H1 (cell line): ENCODE measurements around the gene SRPRB. TPM values are rescaled to one million over a fixed set of nuclear protein-coding genes. Genes with fewer than 3 reads are reported as not detected.

Source experiments
- CTCF ChIA-PET: fragments of 300-600 bp; sonication (Branson Sonifier 250); formaldehyde crosslinking; loops from one replicate; lab custom pipeline; 2021; ENCODE audit not compliant: partially characterized antibody; lab: Charles Lee
- POLR2A ChIA-PET: fragments of 300-600 bp; sonication (Branson Sonifier 250); formaldehyde crosslinking; loops from one replicate; lab custom pipeline; 2021; ENCODE audit warnings: inconsistent platforms; ENCODE audit not compliant: partially characterized antibody; lab: Charles Lee
- DNase-seq, 2 experiments: peaks; one replicate each; pipeline versions ENCODE4 v3.0.0 to v3.0.0-alpha.2; 2010 to 2022; ENCODE audit warnings: low spot score in 2 of 2, low read depth in 1 of 2, mixed read lengths in 1 of 2
- FAIRE-seq: peaks from 2 replicates; lab custom pipeline; 2011; peaks lifted over from hg19 to GRCh38; lab: Jason Lieb, UNC
- H2AFZ ChIP-seq: 2 replicates; pipeline ENCODE4 v1.8.1; 2012; ENCODE audit warnings: low read length, inconsistent platforms
- H2AK5ac ChIP-seq: 2 replicates; pipeline ENCODE4 v1.6.1; 2013; ENCODE audit warnings: low read depth, low read length
- H2BK120ac ChIP-seq: replicated peaks from 2 replicates; pipeline ENCODE3; 2013; ENCODE audit warnings: low read depth, low read length, inconsistent platforms
- H2BK12ac ChIP-seq: 2 replicates; pipeline ENCODE4 v1.6.1; 2013; ENCODE audit warnings: low read depth, low read length
- H2BK15ac ChIP-seq: 2 replicates; pipeline ENCODE4 v1.6.1; 2013; ENCODE audit warnings: low read length
- H2BK20ac ChIP-seq: 2 replicates; pipeline ENCODE4 v1.6.1; 2013; ENCODE audit warnings: low read length
- H2BK5ac ChIP-seq: 2 replicates; pipeline ENCODE4 v1.6.1; 2013; ENCODE audit warnings: low read depth, low read length
- H3K14ac ChIP-seq: 2 replicates; pipeline ENCODE4 v1.6.1; 2013; ENCODE audit warnings: inconsistent platforms; ENCODE audit not compliant: insufficient read length
- H3K18ac ChIP-seq: 2 replicates; pipeline ENCODE4 v1.6.1; 2013; ENCODE audit warnings: low read length; ENCODE audit errors: extremely low read depth
- H3K23ac ChIP-seq: 2 replicates; pipeline ENCODE4 v1.6.1; 2013; ENCODE audit warnings: inconsistent platforms; ENCODE audit not compliant: insufficient read length
- H3K23me2 ChIP-seq: 2 replicates; pipeline ENCODE4 v1.6.1; 2013; ENCODE audit warnings: low read depth, low read length
- H3K27ac ChIP-seq: 2 replicates; pipeline ENCODE4 v1.6.1; 2011; ENCODE audit warnings: low read depth, low read length, inconsistent platforms
- H3K27me3 ChIP-seq, 4 experiments: replicated peaks in 1 of 4; 1 replicate in 1 of 4; 2 replicates in 3 of 4; pipeline versions ENCODE4 v1.6.1 to v1.8.1; 2011 to 2013; ENCODE audit warnings: low read length in 3 of 4, mild to moderate bottlenecking in 3 of 4, inconsistent platforms in 2 of 4, mixed read lengths in 2 of 4, moderate library complexity in 1 of 4; ENCODE audit not compliant: control insufficient read depth in 3 of 4, insufficient read depth in 3 of 4; ENCODE audit errors: extremely low read depth in 1 of 4
- H3K36me3 ChIP-seq, 4 experiments: 2 replicates each; pipeline versions ENCODE4 v1.6.1 to v1.8.1; 2011 to 2013; ENCODE audit warnings: mild to moderate bottlenecking in 4 of 4, low read length in 3 of 4, moderate library complexity in 2 of 4, control low read depth in 1 of 4, inconsistent platforms in 1 of 4; ENCODE audit not compliant: insufficient read depth in 4 of 4, control insufficient read depth in 2 of 4
- H3K4ac ChIP-seq: replicated peaks from 2 replicates; pipeline ENCODE3; 2013; ENCODE audit warnings: low read length, low read depth, mixed read lengths, inconsistent platforms; ENCODE audit not compliant: insufficient read length
- H3K4me1 ChIP-seq, 4 experiments: replicated peaks in 1 of 4; 1 replicate in 1 of 4; 2 replicates in 3 of 4; pipeline versions ENCODE4 v1.6.1 to v1.8.1; 2011 to 2013; ENCODE audit warnings: low read length in 3 of 4, inconsistent platforms in 2 of 4, mixed read lengths in 1 of 4; ENCODE audit not compliant: insufficient read depth in 4 of 4, control insufficient read depth in 3 of 4
- H3K4me2 ChIP-seq, 2 experiments: 2 replicates each; pipeline versions ENCODE4 v1.6.1 to v1.8.1; 2011 to 2013; ENCODE audit warnings: low read depth in 2 of 2, low read length in 2 of 2, control low read depth in 1 of 2, inconsistent platforms in 1 of 2, mild to moderate bottlenecking in 1 of 2; ENCODE audit not compliant: insufficient read depth in 1 of 2
- H3K4me3 ChIP-seq, 4 experiments: fragments of 200-600, 300-600 bp in 1 of 4; sonication (generic), shearing (Covaris generic), sonication (Bioruptor Twin) in 1 of 4; 2 replicates each; pipeline versions ENCODE4 v1.5.1 to v1.8.1; 2011 to 2016; ENCODE audit warnings: low read length in 4 of 4, low read depth in 3 of 4, control low read depth in 2 of 4, inconsistent platforms in 2 of 4, mild to moderate bottlenecking in 2 of 4, mixed read lengths in 1 of 4, moderate library complexity in 1 of 4; ENCODE audit not compliant: insufficient read depth in 2 of 4; ENCODE audit errors: extremely low read depth in 1 of 4
- H3K56ac ChIP-seq: replicated peaks from 2 replicates; pipeline ENCODE3; 2013; ENCODE audit warnings: low read depth, mild to moderate bottlenecking, mixed read lengths, low read length, inconsistent platforms; ENCODE audit not compliant: insufficient read length
- H3K79me1 ChIP-seq: 2 replicates; pipeline ENCODE4 v1.6.1; 2013; ENCODE audit warnings: low read depth, low read length, control low read depth
- H3K79me2 ChIP-seq, 2 experiments: 2 replicates each; pipeline versions ENCODE4 v1.6.1 to v1.8.1; 2012 to 2013; ENCODE audit warnings: low read length in 2 of 2, mild to moderate bottlenecking in 2 of 2, inconsistent platforms in 1 of 2; ENCODE audit not compliant: insufficient read depth in 2 of 2, control insufficient read depth in 1 of 2
- H3K9ac ChIP-seq, 4 experiments: replicated peaks in 1 of 4; 1 replicate in 1 of 4; 2 replicates in 3 of 4; pipeline versions ENCODE4 v1.6.1 to v1.8.1; 2011 to 2013; ENCODE audit warnings: low read depth in 3 of 4, low read length in 3 of 4, control low read depth in 2 of 4, mild to moderate bottlenecking in 2 of 4, moderate library complexity in 2 of 4, inconsistent platforms in 1 of 4; ENCODE audit errors: extremely low read depth in 1 of 4
- H3K9me3 ChIP-seq, 2 experiments: 2 replicates each; pipeline versions ENCODE4 v1.6.1 to v1.8.1; 2012 to 2013; ENCODE audit warnings: mild to moderate bottlenecking in 2 of 2, moderate library complexity in 2 of 2, control low read depth in 1 of 2, inconsistent platforms in 1 of 2, low read depth in 1 of 2, low read length in 1 of 2, mixed read lengths in 1 of 2; ENCODE audit not compliant: insufficient read depth in 2 of 2
- H4K20me1 ChIP-seq, 2 experiments: replicated peaks in 1 of 2; 2 replicates each; pipeline versions ENCODE3 to v1.8.1; 2011 to 2013; ENCODE audit warnings: inconsistent platforms in 2 of 2, low read length in 2 of 2, mild to moderate bottlenecking in 1 of 2; ENCODE audit not compliant: insufficient read depth in 2 of 2, control insufficient read depth in 1 of 2
- H4K5ac ChIP-seq: 2 replicates; pipeline ENCODE4 v1.6.1; 2013; ENCODE audit warnings: low read length, low read depth, mixed read lengths, inconsistent platforms; ENCODE audit not compliant: insufficient read length
- H4K8ac ChIP-seq: 2 replicates; pipeline ENCODE4 v1.8.0; 2013; ENCODE audit warnings: mild to moderate bottlenecking, moderate library complexity, low read length, inconsistent platforms; ENCODE audit not compliant: insufficient read depth; ENCODE audit errors: extremely low read depth
- H4K91ac ChIP-seq: replicated peaks from 2 replicates; pipeline ENCODE3; 2013; ENCODE audit warnings: low read length, mixed read lengths, inconsistent platforms; ENCODE audit not compliant: insufficient read length
- BACH1 ChIP-seq: IDR thresholded peaks from 2 replicates; pipeline ENCODE4 v1.6.1; 2012; ENCODE audit warnings: low read length, improper control_type of control experiment
- BCL11A ChIP-seq, 2 experiments: IDR thresholded peaks; one replicate each; pipeline ENCODE4 v1.6.1; 2011; ENCODE audit warnings: low read depth in 2 of 2, low read length in 2 of 2, mild to moderate bottlenecking in 2 of 2
- POU5F1 ChIP-seq: IDR thresholded peaks from 2 replicates; pipeline ENCODE4 v1.6.1; 2011; ENCODE audit warnings: low read depth, mild to moderate bottlenecking, low read length, moderate library complexity
- TAF1 ChIP-seq: IDR thresholded peaks from 2 replicates; pipeline ENCODE4 v1.6.1; 2011; ENCODE audit warnings: mild to moderate bottlenecking, low read depth, low read length
- WGBS, 2 experiments: shearing (Covaris generic) in 1 of 2; methylation state at CpG; one replicate each; pipeline versions ENCODE4 v1.1.6 to v1.1.7; 2013 to 2015; ENCODE audit warnings: low lambda C conversion rate in 2 of 2, mixed read lengths in 2 of 2, inconsistent platforms in 1 of 2, low coverage in 1 of 2, missing lambda C conversion rate in 1 of 2; ENCODE audit not compliant: insufficient replicate concordance in 2 of 2, insufficient coverage in 1 of 2, insufficient read length in 1 of 2; ENCODE audit errors: extremely low coverage in 1 of 2, missing lambda C conversion rate in 1 of 2; 5-methylcytosine and 5-hydroxymethylcytosine counted together
- polyA plus RNA-seq, 7 experiments: library from polyadenylated mRNA; depleted of rRNA in 3 of 7; stranded (reverse) in 5 of 7; unstranded in 2 of 7; fragments of >200 nt in 5 of 7; fragments of 200-250 nt in 2 of 7; gene quantifications; 1 replicate in 5 of 7; 2 replicates in 1 of 7; 4 replicates in 1 of 7; pipeline versions ENCODE4 v1.2.1 to v1.2.3, GENCODE V29; 2011 to 2013; ENCODE audit warnings: missing spikeins in 2 of 7, mixed read lengths in 2 of 7
- total RNA-seq: library from RNA; stranded (reverse); fragmentation: NEBNext Ultra II Directional; extraction: Animal tissue kit (Norgen Biotek cat#: 25700); gene quantifications from 2 replicates; pipeline ENCODE4 v1.2.1, GENCODE V29; 2021

SRPRB gene
- total and polyA plus RNA-seq, 2 of the 8 experiments (the other 6 are each of a cell fraction or from before 2014, with no cell fraction given): 15.9 to 49.8 TPM

DNA sequence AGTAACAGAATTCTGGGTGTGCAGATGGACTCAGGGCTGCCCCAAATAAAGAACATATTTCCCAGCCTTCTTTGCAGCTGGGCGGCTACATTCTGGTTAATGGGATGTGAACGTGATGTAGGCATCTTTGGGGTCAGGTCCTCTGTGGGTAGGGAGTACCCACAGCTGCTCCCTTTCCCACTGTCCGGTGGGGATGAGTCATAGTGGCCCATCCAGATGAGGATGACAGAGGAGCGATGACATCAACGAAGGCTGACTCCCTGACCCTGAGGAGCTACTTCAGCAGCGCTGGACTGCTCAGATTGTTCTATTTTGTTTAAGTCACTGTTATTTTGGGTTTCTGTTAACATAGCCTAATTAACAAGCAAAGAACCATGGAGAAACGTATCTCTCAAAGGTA lies 38.0 kb downstream of the SRPRB start:
- no peak overlapping the region for H3K4me2 ChIP-seq
- H3K4me1 ChIP-seq: peaks cover 0 to 2% (median 0%) of the 10 kb centered on the region in 4 experiments; a peak in 1 of 7 replicates
- no peak overlapping the region for H2BK5ac ChIP-seq
- no peak for FAIRE-seq
- H4K20me1 ChIP-seq: no peaks in the 10 kb centered on the region
- H3K23me2 ChIP-seq: no peaks in the 10 kb centered on the region
- H3K27me3 ChIP-seq: no peaks in the 10 kb centered on the region
- H3K18ac ChIP-seq: no peak overlapping the region
- no peak overlapping the region for H2AK5ac ChIP-seq
- no peak overlapping the region for H3K56ac ChIP-seq
- H2BK15ac ChIP-seq: no peak overlapping the region
- H4K5ac ChIP-seq: no peak overlapping the region
- no peak overlapping the region for H3K23ac ChIP-seq
- ChIA-PET POLR2A (interaction anchor here (1.1 kb wide), 1 partner anchor 25 kb away, joined by 3 read pairs; no protein-coding TSS in a partner anchor), CTCF (interaction anchor here (1.0 to 2.4 kb wide), 6 partner anchors 11 to 151 kb away, joined by 3 to 21 read pairs (median 4); no protein-coding TSS in a partner anchor)
- H3K79me1 ChIP-seq: no peaks in the 10 kb centered on the region
- H4K91ac ChIP-seq: no peak overlapping the region
- H2BK12ac ChIP-seq: no peak overlapping the region
- H2AFZ ChIP-seq: no peak overlapping the region
- TF ChIP-seq TAF1 (no peak), BACH1 (no peak), BCL11A (IDR thresholded peaks at IDR 0.05; ENCODE audit: low read depth in 2 of 2, low read length in 2 of 2) (no peak), POU5F1 (no peak)
- H3K36me3 ChIP-seq: no peaks in the 10 kb centered on the region
- no peak overlapping the region for H2BK20ac ChIP-seq
- WGBS, 2 experiments: 88% methylated on average over 7 of the region's 7 CpGs; no CpG with 5 or more reads in 1 of the 2 experiments
- no peak overlapping the region for H3K4me3 ChIP-seq
- no peak overlapping the region for H3K14ac ChIP-seq
- DNase-seq: no peak
- no peak overlapping the region for H3K4ac ChIP-seq
- H3K9ac ChIP-seq: no peak overlapping the region
- H3K79me2 ChIP-seq: no peaks in the 10 kb centered on the region
- H2BK120ac ChIP-seq: no peak overlapping the region
- H3K9me3 ChIP-seq: no peaks in the 10 kb centered on the region
- H4K8ac ChIP-seq: no peak overlapping the region
- H3K27ac ChIP-seq: no peak overlapping the region
